Measurements from ENCODE around the gene INPP5K. TPM values are rescaled to one million over a fixed set of nuclear protein-coding genes. Genes with fewer than 3 reads are reported as not detected.

INPP5K gene
- total and polyA plus RNA-seq, 10 of the 15 experiments (the other 5 are each of a cell fraction or from before 2014, with no cell fraction given) = 0.58 to 41.2 (median 23.3) TPM

GRCh38 chr17:1511756-1512321 lies 4.6 kb downstream of the INPP5K start:
- no peak overlapping the region for H3K4me3 ChIP-seq
- in situ Hi-C loops (cut with MboI) = no loop called here
- RAD21 ChIA-PET (ENCODE audit: unreplicated experiment) = interaction anchor here (5.5 kb wide), 1 partner anchor 146 kb away, joined by 100 read pairs; no protein-coding TSS in a partner anchor
- no peaks in the 10 kb centered on the region for H4K20me1 ChIP-seq (ENCODE audit: control insufficient read depth, insufficient read depth)
- POLR2A ChIA-PET = interaction anchor here (0.6 to 1.0 kb wide), 2 partner anchors 11 to 95 kb away, joined by 4 to 5 read pairs; no protein-coding TSS in a partner anchor
- H3K4me1 ChIP-seq (ENCODE audit: control insufficient read depth, insufficient read depth, low read length) = peaks cover 4% of the 10 kb centered on the region
- CTCF ChIA-PET = interaction anchor here (1.2 to 7.5 kb wide), 4 partner anchors 13 to 150 kb away, joined by 3 to 132 read pairs (median 4); no protein-coding TSS in a partner anchor
- intact Hi-C loops (cut with micrococcal nuclease; ENCODE audit: unreplicated experiment) = no loop called here
- SMC1A ChIA-PET (ENCODE audit: uncharacterized antibody, unreplicated experiment) = interaction anchor here (0.9 kb wide), 1 partner anchor 171 kb away, joined by 3 read pairs; no protein-coding TSS in a partner anchor
- ATAC-seq = no peak
- H3K4me2 ChIP-seq (ENCODE audit: control insufficient read depth, insufficient read depth) = no peak overlapping the region
- no peaks in the 10 kb centered on the region for H3K9me3 ChIP-seq (replicated peaks; ENCODE audit: control insufficient read depth, insufficient read depth, low read length)
- DNase-seq (ENCODE audit: low read depth, low spot score) = no peak
- WGBS (ENCODE audit: insufficient coverage, insufficient replicate concordance, low lambda C conversion rate, missing lambda C conversion rate) = 78% methylated on average over 5 of the region's 7 CpGs
- H2AFZ ChIP-seq (ENCODE audit: control insufficient read depth, low read depth, low read length) = no peak overlapping the region
- TF ChIP-seq RCOR1 (conservative IDR thresholded peaks at IDR 0.05; ENCODE audit: low read depth, low read length) = no peak
- TF ChIP-seq ASH2L (IDR thresholded peaks at IDR 0.05; ENCODE audit: borderline replicate concordance, low read depth) = no peak
- no peak for TF ChIP-seq E2F8 (IDR thresholded peaks at IDR 0.05; ENCODE audit: low read depth, partially characterized antibody)
- no peak overlapping the region for H3K27ac ChIP-seq (ENCODE audit: control insufficient read depth, insufficient read depth)
- H3K9ac ChIP-seq (ENCODE audit: control insufficient read depth, insufficient read depth, low read length) = no peak overlapping the region
- peaks cover 14% of the 10 kb centered on the region for H3K79me2 ChIP-seq (ENCODE audit: control insufficient read depth, insufficient read depth, low read length)
- H3K27me3 ChIP-seq (replicated peaks in 1 of 2; ENCODE audit: control insufficient read depth in 2 of 2, insufficient read depth in 2 of 2, low read length in 1 of 2) = no peaks in the 10 kb centered on the region
- BruUV-seq (replicated peaks) = no TSS peak
- H3K36me3 ChIP-seq (ENCODE audit: control insufficient read depth in 2 of 2, insufficient read depth in 2 of 2, low read length in 1 of 2) = no peaks in the 10 kb centered on the region; a peak in 3 of 4 replicates
- FAIRE-seq = no peak
